ENCODE measurements around the gene PABPC1L. TPM values are rescaled to one million over a fixed set of nuclear protein-coding genes. Genes with fewer than 3 reads are reported as not detected.

The PABPC1L gene
- total RNA-seq, 1 experiment from 2014 or later, result 54.6 TPM

DNA sequence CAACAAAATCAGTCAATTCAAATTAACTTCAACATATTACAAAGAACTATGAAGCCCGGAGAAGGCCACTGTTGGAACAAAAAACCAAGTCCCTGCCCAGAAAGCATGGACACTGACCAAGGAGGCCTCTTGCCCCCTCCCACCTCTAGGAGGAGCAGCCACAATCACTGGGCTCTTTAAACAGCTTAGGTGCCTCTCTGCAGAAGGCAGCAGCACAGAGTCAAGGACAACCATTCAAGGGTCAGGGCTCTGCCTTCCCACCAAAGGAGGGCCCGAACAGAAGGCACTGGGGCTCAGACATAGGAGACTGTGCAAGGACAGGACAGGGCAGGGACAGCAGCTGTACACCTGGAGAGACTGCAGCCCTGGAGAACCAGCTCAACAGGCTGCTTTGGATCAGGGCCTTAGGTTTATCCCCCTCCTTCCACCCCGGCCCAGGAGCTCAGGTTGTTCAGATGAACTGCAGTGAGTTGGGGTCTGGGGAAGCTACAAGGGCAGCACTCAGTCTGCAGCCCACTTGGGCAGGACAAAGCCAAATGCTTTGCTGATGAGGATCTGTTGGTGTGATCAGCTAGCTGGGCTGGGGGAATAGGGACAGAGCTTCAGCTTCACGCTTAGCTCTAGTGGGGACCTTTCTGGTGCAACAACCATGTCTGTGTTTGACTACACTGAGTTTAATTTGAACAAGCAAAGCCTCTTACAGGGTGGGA is 32.6 kb downstream of the PABPC1L start:
- peak; percentile 21 for DNase-seq (ENCODE audit: low spot score)

DNA sequence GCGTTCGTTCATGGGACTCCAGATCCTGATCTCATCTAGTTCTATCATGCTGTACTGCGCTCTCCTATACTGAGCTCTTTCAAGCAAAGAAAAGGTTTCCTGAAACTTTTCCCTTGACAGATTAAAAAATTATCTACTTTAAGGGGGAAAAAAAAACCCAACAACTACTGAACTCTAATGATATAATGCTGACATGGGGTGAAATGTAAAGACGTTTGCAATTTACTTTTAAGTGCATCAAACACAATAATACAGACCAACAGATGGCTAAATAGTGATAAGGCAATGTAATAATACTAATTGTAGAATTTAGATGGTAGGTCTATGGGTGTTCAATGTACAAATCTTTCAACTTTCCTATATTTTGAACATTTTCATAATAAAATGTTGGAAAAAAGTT is 34.0 kb downstream of the PABPC1L start:
- DNase-seq (ENCODE audit: low spot score), result no peak

DNA sequence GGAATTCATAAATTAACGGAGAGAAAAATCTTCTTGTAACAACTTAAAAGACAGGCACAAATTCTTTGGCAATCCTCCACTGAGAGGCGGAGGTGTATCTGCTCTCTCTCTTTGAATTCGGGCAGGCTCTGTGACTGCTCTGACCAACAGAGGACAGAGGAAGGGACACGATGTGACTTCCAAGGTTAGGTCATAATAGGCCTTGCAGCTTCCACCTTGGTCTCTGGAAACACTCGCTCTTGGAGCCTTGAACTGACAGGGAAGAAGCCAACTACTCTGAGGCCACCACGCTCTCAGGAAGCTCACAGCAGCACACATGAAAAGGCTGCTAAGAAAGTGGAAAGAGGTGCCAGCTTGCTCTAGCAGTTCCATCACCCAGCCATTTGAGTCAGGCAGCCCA is 35.4 kb downstream of the PABPC1L start:
- no peak for DNase-seq (ENCODE audit: low spot score)

DNA sequence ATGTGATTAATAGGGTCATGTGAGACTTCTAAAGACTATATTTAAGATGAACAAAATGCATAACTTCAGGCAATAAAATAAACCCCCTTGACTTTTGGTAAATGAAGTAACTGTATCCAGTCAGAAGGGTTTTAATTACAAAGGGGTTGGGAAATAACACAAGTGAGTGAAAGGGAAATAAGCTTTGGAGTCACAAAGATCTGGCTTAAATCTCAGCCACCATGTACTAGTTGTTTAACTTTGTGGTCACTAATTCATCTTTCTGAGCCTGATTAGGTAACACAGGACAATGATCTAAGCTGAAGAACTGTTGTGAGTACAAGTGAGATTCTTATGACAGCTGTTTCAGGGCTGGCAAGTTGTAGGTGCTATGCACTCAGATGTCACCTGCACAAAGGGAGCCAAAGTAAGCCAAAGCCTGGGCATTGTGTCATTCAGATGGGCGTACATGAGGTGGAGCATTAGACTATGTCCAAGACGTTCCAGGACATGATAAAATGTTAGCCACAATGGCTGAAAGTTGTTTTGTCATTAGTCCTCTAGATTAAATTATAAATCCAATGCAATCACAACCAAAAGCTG is 36.5 kb downstream of the PABPC1L start:
- no peak for DNase-seq (ENCODE audit: low spot score)

DNA sequence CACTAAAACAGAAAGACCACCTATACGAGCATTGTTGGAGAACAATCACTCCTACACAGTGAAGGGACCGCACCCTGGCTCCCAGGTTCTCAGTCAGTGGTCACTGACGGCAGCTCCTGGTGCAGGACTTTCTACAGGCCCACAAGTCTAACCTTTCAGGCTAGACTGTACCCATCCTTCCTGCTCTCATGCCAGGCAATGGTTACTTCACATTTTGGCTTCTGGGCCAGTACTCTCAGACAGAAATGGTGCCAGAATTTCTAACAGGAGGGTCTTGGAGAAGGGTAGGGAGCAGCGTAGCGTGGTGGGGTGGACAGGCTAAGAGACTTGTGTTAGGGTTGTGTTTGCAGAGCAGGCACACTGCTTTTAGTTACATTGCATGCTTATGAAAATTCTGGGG is 38.2 kb downstream of the PABPC1L start:
- no peak for DNase-seq (ENCODE audit: low spot score)

DNA sequence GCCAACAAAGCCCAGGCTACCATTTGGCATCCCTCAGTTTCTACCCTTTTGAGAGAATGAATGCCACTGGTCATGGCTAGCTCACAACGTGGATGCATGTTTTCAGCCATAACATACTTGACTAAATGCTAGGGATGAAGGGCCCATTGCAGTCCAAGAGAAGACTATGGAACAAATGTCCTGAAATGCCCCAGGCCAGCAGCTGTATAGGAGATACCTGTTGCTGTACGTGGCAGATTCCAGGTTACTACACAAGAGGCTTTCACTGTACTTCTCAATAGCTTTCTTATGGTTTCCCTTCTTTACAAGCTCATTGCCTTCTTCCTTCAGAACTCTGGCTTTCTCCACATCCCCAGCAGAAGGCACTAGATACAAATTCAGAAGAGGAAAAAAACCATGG is 38.7 kb downstream of the PABPC1L start:
- DNase-seq (ENCODE audit: low spot score), result no peak

DNA sequence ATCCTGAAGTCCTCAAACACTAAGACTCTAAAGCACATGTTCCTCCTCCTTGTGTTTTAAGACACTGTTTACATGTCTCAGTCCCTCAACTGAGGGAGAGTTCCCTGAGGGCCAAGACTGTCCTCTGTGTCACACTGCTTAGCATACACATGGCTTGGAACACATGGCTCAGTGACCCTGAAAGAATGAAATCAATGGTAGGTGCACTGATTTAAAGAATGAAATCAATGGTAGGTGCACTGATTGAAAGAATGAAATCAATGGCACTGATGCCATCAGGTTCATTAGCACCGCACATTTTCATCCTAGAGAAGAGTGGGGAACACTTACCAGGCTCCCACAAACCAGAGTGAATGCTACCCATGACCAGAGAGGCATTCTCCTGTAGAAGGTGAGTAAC is 40.5 kb downstream of the PABPC1L start:
- DNase-seq (ENCODE audit: low spot score), result no peak

DNA sequence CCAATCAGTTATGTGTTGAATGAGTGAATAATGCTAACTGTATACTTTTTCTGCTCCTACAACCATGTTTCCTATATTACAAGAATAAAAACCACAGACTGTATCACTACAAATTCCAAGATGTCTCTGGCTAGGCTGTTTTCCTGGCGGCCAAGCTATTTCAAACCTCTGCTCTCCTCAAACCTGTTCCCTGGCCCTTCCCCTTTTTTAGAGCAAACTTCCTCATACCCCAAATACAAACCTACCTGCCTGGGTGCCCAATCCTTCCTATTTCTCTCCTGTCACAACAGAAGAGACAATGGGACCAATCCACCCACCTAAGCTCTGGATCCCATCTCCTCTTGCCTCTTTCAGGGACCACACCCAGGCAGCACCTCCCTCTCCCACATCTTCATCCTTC is 42.9 kb downstream of the PABPC1L start:
- DNase-seq (ENCODE audit: low spot score), result no peak

DNA sequence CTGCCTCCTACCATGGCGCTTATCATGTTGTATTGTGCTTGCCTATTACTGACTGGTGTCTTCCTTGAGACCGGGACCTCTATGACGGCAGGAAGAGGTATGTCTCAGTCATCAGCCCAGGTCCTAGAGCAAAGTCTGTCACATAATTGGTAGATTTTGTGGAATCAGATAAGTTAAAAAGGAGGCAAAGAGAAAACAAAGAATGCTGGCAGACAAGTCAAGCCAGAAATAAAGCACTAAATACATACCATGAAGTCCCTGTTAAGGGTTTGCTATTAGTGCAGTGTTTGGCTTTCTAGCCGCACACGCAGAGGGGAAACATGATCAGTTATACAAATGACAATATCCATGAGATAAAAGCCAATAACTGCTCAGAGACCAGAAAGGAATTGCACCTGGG is 44.4 kb downstream of the PABPC1L start:
- no peak for DNase-seq (ENCODE audit: low spot score)

DNA sequence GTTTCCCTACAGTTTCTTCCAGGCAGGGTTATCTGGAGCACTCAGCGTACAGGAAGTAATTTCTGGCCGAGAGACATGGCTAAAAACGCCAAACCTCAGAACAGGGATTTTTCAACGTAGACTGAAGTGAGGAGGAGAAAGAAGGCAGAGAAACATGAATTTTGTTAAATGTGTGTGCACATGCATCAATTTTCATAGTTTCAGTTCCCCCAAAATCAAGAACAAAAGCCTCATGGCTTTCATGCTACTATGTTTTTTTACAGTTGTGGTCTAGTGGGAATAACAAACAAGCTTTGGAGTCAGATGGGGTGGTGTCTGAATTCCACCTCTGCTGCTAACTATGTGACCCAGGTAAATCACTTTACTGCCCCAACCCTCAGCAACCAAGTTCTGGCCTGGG is 45.4 kb downstream of the PABPC1L start:
- DNase-seq (ENCODE audit: low spot score), result no peak

DNA sequence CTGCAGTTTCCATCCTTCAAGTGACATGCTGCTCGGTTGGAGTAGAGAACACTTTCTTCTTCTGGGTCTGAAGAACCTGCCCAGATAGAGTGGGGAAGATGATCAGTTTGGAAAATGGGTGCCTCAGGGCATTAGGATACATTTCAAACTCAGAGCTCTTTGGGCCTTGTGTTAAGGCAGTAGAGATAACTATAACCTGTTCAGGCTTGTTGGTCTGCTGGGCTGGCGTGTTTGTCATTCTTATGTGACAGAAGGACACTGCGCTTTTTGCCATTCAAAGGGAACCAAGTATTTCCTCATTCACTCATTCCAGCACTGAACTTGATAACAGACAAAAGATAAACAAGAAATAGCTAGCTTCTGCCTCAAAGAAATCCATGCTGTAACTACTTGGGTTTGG is 46.5 kb downstream of the PABPC1L start:
- DNase-seq (ENCODE audit: low spot score), result no peak

DNA sequence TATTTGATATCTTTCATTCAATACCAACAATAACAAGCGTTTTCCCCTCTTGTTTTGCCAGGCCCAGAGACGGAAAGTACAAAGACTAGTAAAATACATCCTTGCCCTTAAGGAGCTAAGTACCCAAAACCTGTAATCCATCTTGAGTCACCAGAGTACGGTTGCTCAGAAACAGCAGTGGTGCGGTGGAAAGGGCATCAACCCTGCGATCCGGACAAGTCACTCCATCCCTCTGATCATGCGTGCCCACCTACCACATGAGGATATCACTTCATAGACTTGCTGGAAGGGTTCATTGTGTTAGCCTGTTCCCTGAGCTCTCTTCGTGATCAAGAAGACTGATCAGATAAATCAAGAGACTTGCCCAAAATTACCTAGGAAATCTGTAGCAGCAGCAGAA is 48.4 kb downstream of the PABPC1L start:
- no peak for DNase-seq (ENCODE audit: low spot score)

DNA sequence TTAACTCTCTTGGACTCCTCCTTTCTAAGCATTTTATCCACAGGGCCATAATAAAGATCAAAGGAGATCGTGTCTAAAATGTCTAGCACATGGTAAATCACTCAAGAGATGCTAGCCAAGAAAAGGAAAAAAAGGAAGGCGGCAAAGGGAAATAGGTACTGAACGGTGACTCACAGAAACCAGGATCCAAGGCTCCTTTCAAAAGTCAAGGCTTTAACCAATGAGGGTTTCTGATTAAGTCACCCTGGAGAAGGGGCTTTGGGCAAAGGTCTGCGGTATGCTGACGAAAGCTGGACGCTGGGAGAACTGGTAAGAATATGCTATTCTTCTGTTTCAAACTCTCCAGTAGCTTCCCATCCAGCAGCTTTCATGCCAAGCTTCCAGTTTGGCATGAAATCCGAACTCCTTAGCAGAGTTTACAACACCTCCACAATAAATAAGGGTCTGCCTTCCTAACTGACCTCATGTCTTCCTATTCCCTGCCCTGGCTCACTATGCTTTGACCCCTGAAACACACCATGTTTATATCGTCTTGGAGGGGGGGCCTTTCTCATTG is 49.3 kb downstream of the PABPC1L start:
- peak; percentile 45 for DNase-seq (ENCODE audit: low spot score)

DNA sequence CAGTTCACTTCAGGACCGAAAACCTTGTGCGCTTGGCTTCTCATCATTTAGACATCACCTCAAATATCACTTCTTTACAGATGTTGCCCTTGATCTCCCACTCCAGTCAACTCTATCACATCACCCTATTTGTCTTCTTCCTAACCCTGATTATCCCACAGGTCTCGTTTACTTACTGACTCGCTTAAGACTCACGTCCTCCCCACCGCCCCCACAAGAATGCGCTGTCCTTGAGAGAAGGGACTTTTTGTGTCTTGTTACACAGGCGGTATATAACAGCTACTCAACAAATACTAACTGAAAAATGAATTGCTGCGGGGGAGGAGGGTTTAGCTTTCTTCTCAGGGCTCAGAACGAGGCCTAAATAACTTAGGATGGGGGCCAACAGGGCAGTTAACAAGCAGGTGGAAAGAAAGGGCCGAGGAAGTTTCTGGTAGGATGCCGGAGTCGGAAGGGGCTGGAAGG is 49.8 kb downstream of the PABPC1L start:
- DNase-seq (ENCODE audit: low spot score), result peak; percentile 70

DNA sequence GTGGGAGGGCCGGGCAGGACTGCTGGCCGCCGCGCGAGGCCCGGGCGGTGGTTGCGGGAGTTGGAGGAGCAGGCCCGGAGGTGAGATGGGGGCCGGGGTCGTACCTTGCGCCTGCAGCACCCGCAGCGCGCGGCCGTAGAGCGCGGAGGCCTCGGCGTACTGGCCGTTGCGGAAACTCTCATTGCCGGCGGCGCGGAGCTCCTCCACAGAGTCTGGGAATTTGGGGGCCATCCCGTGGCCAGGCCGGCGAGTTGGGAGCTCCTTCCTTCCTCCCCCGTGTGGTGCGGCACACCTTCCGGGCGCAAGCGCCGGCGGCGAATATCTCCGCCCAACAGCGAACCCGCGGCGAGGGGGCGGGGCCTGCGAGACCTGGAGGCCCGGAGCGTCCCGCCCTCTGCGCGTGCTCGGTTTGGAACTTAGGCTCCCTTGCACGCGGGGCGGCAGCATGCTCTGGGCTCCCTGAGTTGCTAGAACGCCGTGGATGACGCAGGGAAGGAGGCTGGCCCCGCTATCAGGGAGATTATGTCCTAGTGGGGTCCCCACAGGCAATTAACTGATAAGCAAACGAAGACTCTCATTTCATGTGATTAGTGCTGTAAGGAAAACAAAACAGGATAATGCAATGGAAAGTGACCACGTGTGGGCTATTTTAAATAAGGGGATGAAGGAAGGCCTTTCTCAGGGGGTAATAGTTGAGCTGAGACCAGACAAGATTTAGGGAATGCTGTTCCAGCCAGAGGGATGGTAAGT is 50.4 kb downstream of the PABPC1L start, which contains the start of gene TOMM34:
Gene TOMM34 (minus strand): TSS at position 295 of the 750 bp plus-strand sequence. CDS start 64 bp downstream, at position 231.
- DNase-seq (ENCODE audit: low spot score), result peak; percentile 98

DNA sequence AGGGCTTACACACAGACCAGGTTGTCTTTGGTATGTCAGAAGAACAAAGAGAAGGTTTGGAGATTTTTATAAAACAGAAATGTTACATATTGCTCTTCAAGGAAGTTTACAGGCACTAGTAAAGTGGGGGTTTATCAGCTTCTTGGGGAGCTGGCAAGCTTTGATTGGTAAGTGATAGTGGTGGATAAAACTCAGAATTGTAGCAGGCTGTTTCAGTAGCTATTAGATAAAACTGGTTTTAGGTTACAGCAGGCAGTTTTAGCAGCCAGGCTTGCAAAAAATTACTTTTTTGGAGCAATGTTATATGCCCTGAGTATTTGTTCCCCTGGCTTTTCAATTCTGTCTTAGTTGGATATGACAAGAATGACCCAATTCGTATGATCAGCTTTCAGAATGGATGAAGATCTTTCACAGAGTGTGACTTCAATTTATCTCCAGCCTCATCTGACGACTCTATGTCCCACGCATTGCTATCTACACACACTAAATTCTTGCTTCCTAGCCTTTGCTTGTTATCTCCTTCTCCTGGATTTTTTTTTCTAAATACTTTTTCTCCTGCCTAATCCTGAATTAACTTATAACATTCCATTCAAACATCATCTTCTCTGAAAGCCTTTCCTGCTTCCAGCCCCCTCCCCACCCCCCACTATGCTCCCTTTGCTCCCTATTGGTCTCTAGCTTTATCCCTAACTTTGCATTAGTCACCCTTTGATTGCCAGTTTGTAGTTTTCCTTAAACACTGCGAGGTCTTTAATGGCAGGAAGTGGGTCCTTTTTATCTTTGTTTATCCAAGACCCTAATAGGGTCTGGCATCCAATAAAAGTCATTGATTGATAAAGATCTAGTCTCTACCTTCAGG is 51.4 kb downstream of the PABPC1L start:
- DNase-seq (ENCODE audit: low spot score), result no peak

DNA sequence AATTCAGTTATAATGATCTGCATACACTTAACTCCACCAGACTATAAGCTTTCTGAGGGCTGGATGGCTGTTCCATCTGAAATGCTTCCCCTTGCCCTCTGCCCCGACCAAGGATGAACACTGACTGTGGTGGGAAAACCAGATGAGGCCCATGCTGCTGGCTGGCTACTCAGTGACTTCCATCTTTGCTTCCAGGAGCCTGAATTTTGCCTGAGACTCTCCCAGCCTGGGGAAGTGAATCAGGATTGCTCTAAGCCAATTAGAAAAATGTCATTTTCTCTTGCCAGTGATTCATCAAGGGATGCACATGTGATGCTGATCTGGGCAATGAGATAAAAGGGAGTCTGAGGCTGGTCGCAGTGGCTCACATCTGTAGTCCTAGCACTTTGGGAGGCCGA is 52.0 kb downstream of the PABPC1L start:
- DNase-seq (ENCODE audit: low spot score), result no peak

DNA sequence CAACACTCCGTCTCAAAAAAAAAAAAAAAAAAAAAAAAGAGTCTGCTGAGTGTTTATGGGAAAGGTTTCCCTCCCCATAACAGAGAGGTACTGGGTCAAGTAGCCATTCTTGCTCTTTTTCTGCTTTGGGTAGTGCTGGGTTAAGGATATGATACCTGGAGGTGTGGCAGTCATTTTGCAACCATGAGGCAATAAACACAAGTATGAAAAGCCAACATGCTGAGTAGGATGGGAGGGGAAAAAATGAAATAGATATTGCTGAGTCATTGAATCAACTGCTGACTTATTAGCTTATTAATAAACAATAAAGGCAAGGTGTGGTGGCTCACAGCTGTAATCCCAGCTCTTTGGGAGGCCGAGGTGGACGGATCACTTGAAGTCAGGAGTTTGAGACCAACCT is 52.6 kb downstream of the PABPC1L start:
- DNase-seq (ENCODE audit: low spot score), result no peak

DNA sequence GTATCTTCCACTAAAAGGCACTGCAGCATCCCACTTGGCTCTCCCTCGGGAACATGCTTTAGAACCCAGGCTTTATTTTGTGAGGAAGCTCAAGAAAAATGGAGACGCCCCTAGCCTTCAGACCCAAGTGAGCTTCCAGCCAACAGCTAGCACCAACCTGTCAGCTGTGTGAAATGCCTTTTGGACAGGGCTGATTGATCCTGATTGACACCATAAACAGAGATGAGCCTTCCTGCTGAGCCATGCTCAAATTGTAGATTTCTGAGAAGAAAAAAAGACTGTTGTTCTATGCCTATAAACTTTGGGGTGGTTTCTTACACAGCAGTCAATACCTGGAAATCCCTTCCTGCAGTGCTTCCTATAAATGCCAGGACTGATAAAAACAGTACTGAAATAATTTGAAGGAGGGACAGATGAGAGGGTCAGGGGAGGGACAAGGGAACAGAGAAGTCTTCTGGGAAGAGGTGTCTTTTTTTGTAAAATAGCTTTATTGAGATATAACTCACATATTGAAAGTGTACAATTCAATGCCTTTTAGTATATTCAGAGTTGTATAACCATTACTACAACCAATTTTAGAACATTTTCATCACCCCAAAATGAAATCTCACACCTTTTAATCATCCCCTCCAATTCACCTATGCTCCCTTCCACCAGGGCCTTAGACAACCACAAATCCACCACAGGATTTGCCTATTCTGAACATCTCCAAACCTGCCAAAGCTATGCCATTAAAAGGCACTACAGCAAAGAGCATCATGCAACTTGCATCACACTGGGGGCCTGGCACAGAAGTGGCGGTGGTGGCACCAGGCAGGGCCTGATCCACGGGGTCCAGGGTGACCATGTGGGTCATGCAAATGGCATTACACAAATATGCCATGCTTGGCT is 53.7 kb downstream of the PABPC1L start:
- no peak for DNase-seq (ENCODE audit: low spot score)

DNA sequence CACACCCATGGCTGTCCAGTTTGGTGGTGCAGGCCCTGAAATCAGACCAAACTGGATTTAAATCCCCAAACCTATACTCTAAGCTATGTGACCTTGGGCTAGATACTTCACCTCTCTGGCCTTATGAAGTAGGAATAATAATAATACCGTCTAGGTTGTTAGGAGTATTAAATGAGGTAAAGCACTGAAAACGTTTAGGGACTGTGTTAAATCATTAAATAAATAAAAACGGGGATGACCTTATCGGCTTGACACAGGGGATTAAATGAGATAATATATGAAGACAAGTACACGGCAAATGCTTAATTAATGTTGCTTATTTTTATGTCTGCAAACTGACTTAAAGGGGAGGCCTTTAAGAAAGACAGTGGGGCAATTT is 55.8 kb downstream of the PABPC1L start:
- no peak for DNase-seq (ENCODE audit: low spot score)

All from HT-29 (cell line).